DND-41 (cell line): ENCODE data around the gene RAB9A.

Experiments used
- ATAC-seq: fragments of 200-7000 bp; cut with Tn5 transposase; 3 replicates; pipeline ENCODE4 v1.9.1; 2021; ENCODE audit warnings: low read depth; ENCODE audit not compliant: insufficient read depth
- DNase-seq: peaks from one replicate; pipeline ENCODE4 v3.0.0-alpha.2; 2020
- H2AFZ ChIP-seq: 2 replicates; pipeline ENCODE4 v1.6.0; 2012; ENCODE audit warnings: low read depth, low read length
- H3K27ac ChIP-seq: 2 replicates; pipeline ENCODE4 v1.5.1; 2012; ENCODE audit warnings: low read length, inconsistent platforms
- H3K27me3 ChIP-seq: fragments of 200-600 bp; sonication (generic); 2 replicates; pipeline ENCODE4 v1.6.0; 2012; ENCODE audit warnings: low read length, mild to moderate bottlenecking, inconsistent platforms; ENCODE audit not compliant: insufficient read depth, poor library complexity
- H3K36me3 ChIP-seq: 2 replicates; pipeline ENCODE4 v1.5.1; 2012; ENCODE audit warnings: low read length, inconsistent platforms; ENCODE audit not compliant: insufficient read depth
- H3K4me1 ChIP-seq: 2 replicates; pipeline ENCODE4 v1.5.1; 2012; ENCODE audit warnings: mild to moderate bottlenecking, low read length; ENCODE audit not compliant: insufficient read depth
- H3K4me2 ChIP-seq: 2 replicates; pipeline ENCODE4 v1.6.0; 2012; ENCODE audit warnings: mild to moderate bottlenecking, moderate library complexity, low read length, inconsistent platforms; ENCODE audit not compliant: insufficient read depth
- H3K4me3 ChIP-seq, 2 experiments: fragments of 200-600 bp in 1 of 2; shearing (Covaris generic) in 1 of 2; 2 replicates each; pipeline ENCODE4 v1.5.1; 2012 to 2016; ENCODE audit warnings: inconsistent platforms in 2 of 2, low read length in 2 of 2, mild to moderate bottlenecking in 2 of 2, low read depth in 1 of 2, moderate library complexity in 1 of 2
- H3K79me2 ChIP-seq: 2 replicates; pipeline ENCODE4 v1.6.0; 2012; ENCODE audit warnings: low read length, inconsistent platforms; ENCODE audit not compliant: insufficient read depth
- H3K9ac ChIP-seq: 2 replicates; pipeline ENCODE4 v1.6.0; 2012; ENCODE audit warnings: low read depth, mild to moderate bottlenecking, inconsistent platforms, low read length, moderate library complexity
- H3K9me3 ChIP-seq: 2 replicates; pipeline ENCODE4 v1.5.1; 2012; ENCODE audit warnings: low read length, moderate library complexity, mild to moderate bottlenecking, inconsistent platforms; ENCODE audit not compliant: insufficient read depth, severe bottlenecking
- H4K20me1 ChIP-seq: 2 replicates; pipeline ENCODE4 v1.6.0; 2012; ENCODE audit warnings: low read length; ENCODE audit not compliant: insufficient read depth
- EZH2 ChIP-seq: IDR thresholded peaks from 3 replicates; pipeline ENCODE4 v1.6.1; 2012; ENCODE audit warnings: borderline replicate concordance, low read depth, mild to moderate bottlenecking, moderate library complexity, low read length, inconsistent platforms; ENCODE audit not compliant: severe bottlenecking
- TF ChIP-seq, protein P1 (sequence below): IDR thresholded peaks from 2 replicates; pipeline ENCODE4 v1.5.1; 2012; ENCODE audit warnings: borderline replicate concordance, low read length, moderate library complexity, mild to moderate bottlenecking; ENCODE audit not compliant: poor library complexity, severe bottlenecking; ENCODE audit errors: extremely low read depth

RAB9A gene

DNA sequence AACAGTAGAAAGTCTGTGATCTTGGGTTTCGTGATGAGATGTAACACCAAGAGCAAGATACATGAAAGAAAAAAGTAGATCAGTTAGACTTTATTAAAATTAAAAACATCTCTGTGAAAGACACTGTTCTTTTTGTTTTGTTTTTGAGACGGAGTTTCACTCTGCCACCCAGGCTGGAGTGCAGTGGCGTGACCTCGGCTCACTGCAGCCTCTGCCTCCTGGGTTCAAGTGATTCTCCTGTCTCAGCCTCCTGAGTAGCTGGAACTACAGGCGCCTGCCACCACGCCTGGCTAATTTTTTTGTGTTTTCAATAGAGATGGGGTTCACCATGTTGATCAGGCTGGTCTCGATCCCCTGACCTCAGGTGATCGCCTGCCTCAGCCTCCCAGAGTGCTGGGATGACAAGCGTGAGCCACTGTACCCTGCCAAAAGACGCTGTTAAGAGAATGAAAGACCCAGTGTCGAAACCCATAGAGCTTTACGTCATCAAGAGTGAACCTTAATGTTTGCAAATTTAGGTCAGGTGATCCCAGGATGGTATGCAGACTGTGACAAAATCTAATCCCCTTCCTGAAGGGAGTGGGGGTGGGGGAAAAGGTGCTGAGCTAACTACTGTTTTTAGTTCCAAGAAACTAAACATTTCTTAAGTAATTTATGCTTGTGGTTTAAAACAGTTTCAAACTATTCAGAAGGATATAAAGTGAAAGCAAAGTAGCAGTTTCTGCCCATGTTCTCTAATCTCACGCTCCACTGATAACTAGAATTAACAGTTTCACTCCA lies 53.7 kb downstream of the RAB9A start:
- Histone ChIP-seq H3K79me2 (no peaks in the 10 kb centered on the region), H3K27me3 (no peaks in the 10 kb centered on the region), H3K4me1 (no peaks in the 10 kb centered on the region), H3K4me2 (no peak overlapping the region), H3K4me3 (no peak overlapping the region), H4K20me1 (no peaks in the 10 kb centered on the region), H2AFZ (no peak overlapping the region), H3K9ac (no peak overlapping the region), H3K27ac (no peak overlapping the region), H3K36me3 (peaks cover 25% of the 10 kb centered on the region), H3K9me3 (no peaks in the 10 kb centered on the region)
- TF ChIP-seq EZH2, result no peak
- TF ChIP-seq, protein P1, sequence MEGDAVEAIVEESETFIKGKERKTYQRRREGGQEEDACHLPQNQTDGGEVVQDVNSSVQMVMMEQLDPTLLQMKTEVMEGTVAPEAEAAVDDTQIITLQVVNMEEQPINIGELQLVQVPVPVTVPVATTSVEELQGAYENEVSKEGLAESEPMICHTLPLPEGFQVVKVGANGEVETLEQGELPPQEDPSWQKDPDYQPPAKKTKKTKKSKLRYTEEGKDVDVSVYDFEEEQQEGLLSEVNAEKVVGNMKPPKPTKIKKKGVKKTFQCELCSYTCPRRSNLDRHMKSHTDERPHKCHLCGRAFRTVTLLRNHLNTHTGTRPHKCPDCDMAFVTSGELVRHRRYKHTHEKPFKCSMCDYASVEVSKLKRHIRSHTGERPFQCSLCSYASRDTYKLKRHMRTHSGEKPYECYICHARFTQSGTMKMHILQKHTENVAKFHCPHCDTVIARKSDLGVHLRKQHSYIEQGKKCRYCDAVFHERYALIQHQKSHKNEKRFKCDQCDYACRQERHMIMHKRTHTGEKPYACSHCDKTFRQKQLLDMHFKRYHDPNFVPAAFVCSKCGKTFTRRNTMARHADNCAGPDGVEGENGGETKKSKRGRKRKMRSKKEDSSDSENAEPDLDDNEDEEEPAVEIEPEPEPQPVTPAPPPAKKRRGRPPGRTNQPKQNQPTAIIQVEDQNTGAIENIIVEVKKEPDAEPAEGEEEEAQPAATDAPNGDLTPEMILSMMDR, result no peak
- DNase-seq (no peak), ATAC-seq (peak; percentile 19; the same call in 1 of the 3 replicates)

DNA sequence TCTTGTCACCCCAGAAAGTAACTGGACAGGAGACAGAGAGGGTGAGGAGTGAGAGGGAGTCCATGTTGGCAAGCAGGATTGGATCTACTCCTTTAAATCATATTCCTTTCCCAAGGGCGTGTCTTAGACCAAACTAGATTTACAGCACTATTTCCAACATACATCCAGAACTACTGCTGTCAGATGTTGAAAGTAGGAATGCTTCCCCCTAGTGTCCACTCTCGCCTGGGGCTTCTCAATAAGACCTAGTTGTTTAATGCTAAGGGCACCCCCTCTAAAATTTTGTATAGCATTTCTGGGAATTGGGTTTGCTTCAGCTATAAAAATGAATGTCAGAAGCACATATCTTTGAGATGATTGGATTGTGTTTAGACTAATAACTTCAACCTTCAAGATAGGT lies 58.9 kb downstream of the RAB9A start:
- H3K4me1 ChIP-seq, result no peaks in the 10 kb centered on the region
- H3K36me3 ChIP-seq, result peaks cover 49% of the 10 kb centered on the region
- TF ChIP-seq, protein P1, result peak; percentile 42
- no peak for TF ChIP-seq EZH2
- no peak overlapping the region for H3K9ac ChIP-seq
- no peak overlapping the region for H3K4me3 ChIP-seq
- H4K20me1 ChIP-seq, result no peaks in the 10 kb centered on the region
- H3K79me2 ChIP-seq, result no peaks in the 10 kb centered on the region
- H2AFZ ChIP-seq, result no peak overlapping the region
- no peak overlapping the region for H3K4me2 ChIP-seq
- no peaks in the 10 kb centered on the region for H3K9me3 ChIP-seq
- H3K27ac ChIP-seq, result no peak overlapping the region
- ATAC-seq (no peak), DNase-seq (peak; percentile 20)
- H3K27me3 ChIP-seq, result no peaks in the 10 kb centered on the region

GRCh38 chrX:13748486-13748885 lies 59.6 kb downstream of the RAB9A start:
- TF ChIP-seq EZH2, result no peak
- TF ChIP-seq, protein P1, result no peak
- Histone ChIP-seq H3K36me3 (peaks cover 55% of the 10 kb centered on the region), H3K9ac (no peak overlapping the region), H3K9me3 (no peaks in the 10 kb centered on the region), H3K4me2 (no peak overlapping the region), H3K4me3 (no peak overlapping the region), H3K27ac (no peak overlapping the region), H2AFZ (no peak overlapping the region), H4K20me1 (no peaks in the 10 kb centered on the region), H3K4me1 (no peaks in the 10 kb centered on the region), H3K27me3 (no peaks in the 10 kb centered on the region), H3K79me2 (no peaks in the 10 kb centered on the region)
- ATAC-seq, result no peak
- no peak for DNase-seq
